Measurements from ENCODE around the gene NMNAT2.

The NMNAT2 gene

DNA sequence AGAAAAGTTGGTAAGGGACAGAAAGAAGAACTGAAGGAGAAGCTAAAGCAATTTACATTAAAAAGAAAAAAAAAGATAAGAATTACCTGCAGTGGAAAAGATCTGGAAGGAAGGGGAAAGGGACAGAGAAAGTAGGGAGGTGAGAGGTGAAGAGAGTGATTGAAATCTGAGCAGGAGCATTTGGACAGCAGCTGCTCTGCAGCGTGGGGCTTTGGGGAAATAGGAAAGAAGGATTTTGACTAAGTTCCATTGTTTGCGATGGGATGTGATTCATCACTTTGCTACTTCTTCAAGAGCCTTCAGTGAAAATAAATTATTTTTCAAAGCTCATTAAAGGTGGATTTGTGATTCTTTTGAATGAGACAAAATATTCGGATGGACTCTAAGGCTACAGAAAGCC is 26.1 kb upstream of the NMNAT2 start:
- TF ChIP-seq, protein P1, sequence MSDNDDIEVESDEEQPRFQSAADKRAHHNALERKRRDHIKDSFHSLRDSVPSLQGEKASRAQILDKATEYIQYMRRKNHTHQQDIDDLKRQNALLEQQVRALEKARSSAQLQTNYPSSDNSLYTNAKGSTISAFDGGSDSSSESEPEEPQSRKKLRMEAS (IDR thresholded peaks at IDR 0.05; ENCODE audit: low read depth, low read length) = no peak
- no peak for TF ChIP-seq MYC (IDR thresholded peaks at IDR 0.05; ENCODE audit: low read depth, low read length)
- TF ChIP-seq POLR2A (IDR thresholded peaks at IDR 0.05; ENCODE audit: extremely low read depth, insufficient read length) = no peak
- TF ChIP-seq, protein P2, sequence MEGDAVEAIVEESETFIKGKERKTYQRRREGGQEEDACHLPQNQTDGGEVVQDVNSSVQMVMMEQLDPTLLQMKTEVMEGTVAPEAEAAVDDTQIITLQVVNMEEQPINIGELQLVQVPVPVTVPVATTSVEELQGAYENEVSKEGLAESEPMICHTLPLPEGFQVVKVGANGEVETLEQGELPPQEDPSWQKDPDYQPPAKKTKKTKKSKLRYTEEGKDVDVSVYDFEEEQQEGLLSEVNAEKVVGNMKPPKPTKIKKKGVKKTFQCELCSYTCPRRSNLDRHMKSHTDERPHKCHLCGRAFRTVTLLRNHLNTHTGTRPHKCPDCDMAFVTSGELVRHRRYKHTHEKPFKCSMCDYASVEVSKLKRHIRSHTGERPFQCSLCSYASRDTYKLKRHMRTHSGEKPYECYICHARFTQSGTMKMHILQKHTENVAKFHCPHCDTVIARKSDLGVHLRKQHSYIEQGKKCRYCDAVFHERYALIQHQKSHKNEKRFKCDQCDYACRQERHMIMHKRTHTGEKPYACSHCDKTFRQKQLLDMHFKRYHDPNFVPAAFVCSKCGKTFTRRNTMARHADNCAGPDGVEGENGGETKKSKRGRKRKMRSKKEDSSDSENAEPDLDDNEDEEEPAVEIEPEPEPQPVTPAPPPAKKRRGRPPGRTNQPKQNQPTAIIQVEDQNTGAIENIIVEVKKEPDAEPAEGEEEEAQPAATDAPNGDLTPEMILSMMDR (IDR thresholded peaks at IDR 0.05; ENCODE audit: low read depth, low read length) = no peak
- no peak for DNase-seq (ENCODE audit: low read depth)
- H3K4me3 ChIP-seq (ENCODE audit: low read depth, low read length) = no peak overlapping the region

DNA sequence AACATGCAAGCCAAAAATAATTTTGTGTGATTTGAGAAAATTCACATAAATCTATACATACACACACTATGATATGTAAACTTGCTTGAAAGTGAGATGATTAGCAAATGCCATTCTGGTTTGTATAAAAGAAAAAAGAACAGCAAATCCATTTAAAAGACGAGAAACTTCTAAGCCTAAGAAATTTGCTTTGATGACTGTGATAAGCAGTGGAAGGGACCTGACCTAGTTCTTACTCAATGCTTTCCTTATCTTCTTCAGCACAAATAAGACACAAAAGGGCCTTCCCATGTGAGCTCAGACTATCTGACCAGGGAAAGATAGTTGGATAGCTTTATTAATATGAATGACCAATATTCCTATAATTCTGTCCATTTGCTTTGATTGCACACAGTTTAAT is 25.3 kb upstream of the NMNAT2 start:
- no peak for DNase-seq (ENCODE audit: low read depth)
- no peak overlapping the region for H3K4me3 ChIP-seq (ENCODE audit: low read depth, low read length)
- no peak for TF ChIP-seq POLR2A (IDR thresholded peaks at IDR 0.05; ENCODE audit: extremely low read depth, insufficient read length)
- TF ChIP-seq MYC (IDR thresholded peaks at IDR 0.05; ENCODE audit: low read depth, low read length) = no peak
- TF ChIP-seq, protein P1 (IDR thresholded peaks at IDR 0.05; ENCODE audit: low read depth, low read length) = no peak
- TF ChIP-seq, protein P2 (IDR thresholded peaks at IDR 0.05; ENCODE audit: low read depth, low read length) = no peak

DNA sequence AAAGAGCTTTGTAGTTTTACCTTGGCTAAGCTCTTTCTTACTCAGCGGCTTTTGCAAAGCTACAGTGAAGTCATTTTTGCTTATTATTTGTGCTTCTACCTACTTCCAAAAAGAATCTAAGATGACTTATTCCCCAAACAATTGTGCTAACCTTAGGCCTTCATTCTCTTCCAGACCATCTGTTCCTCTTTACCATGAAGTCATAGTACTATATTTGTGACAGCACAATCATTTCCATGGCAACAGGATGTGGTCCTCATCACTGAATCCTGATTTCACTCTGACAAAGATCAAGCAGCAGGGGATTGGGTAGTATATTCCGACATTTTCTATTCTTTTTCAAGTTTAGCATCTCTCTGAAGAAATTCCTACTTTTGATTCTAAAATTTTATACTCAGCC is 24.8 kb upstream of the NMNAT2 start:
- no peak overlapping the region for H3K4me3 ChIP-seq (ENCODE audit: low read depth, low read length)
- no peak for DNase-seq (ENCODE audit: low read depth)
- TF ChIP-seq, protein P1 (IDR thresholded peaks at IDR 0.05; ENCODE audit: low read depth, low read length) = no peak
- TF ChIP-seq MYC (IDR thresholded peaks at IDR 0.05; ENCODE audit: low read depth, low read length) (no peak), POLR2A (IDR thresholded peaks at IDR 0.05; ENCODE audit: extremely low read depth, insufficient read length) (no peak)
- TF ChIP-seq, protein P2 (IDR thresholded peaks at IDR 0.05; ENCODE audit: low read depth, low read length) = no peak

DNA sequence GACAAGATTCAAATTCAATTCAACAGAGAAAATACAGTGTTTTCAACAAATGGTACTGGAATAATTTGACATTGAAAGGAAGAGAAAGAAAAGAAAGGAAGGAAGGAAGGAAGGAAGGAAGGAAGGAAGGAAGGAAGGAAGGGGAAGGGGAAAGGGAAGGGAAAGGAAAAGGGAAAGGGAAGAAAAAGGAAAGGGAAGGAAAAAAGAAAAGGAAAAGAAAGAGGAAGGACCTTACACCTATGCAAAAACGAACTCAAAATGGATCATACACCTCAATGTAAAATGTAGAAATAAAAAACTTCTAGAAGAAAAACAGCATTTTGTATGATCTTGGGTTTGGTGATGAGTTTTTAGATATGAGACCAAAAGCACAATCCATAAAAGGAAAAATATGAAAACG is 19.9 kb upstream of the NMNAT2 start:
- TF ChIP-seq, protein P1 (IDR thresholded peaks at IDR 0.05; ENCODE audit: low read depth, low read length) = no peak
- no peak for TF ChIP-seq POLR2A (IDR thresholded peaks at IDR 0.05; ENCODE audit: extremely low read depth, insufficient read length)
- TF ChIP-seq MYC (IDR thresholded peaks at IDR 0.05; ENCODE audit: low read depth, low read length) = no peak
- TF ChIP-seq, protein P2 (IDR thresholded peaks at IDR 0.05; ENCODE audit: low read depth, low read length) = no peak

DNA sequence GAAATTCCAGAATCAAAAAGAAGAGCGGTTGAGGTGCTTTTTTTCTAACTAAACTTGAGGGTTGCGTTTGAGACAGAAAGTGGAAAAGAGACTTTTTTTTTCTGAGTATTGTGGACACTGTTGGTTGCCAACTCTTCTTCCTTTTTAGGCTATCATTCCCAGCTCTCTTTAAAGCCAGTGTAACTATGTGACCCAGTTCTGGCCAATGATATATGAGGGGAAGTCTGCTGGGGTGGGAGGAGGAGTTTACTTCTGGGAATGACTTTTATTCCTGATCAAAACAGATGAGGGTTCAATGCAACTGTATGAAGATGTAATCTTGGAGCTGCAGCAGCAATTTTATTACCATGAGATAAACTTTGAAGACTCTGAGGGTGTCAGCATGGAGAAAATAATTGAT is 17.3 kb upstream of the NMNAT2 start:
- H3K4me3 ChIP-seq (ENCODE audit: low read depth, low read length) = no peak overlapping the region
- TF ChIP-seq, protein P1 (IDR thresholded peaks at IDR 0.05; ENCODE audit: low read depth, low read length) = no peak
- TF ChIP-seq, protein P2 (IDR thresholded peaks at IDR 0.05; ENCODE audit: low read depth, low read length) = no peak
- TF ChIP-seq POLR2A (IDR thresholded peaks at IDR 0.05; ENCODE audit: extremely low read depth, insufficient read length) (no peak), MYC (IDR thresholded peaks at IDR 0.05; ENCODE audit: low read depth, low read length) (no peak)
- DNase-seq (ENCODE audit: low read depth) = no peak

More for the DNA sequence above, 19.9 kb upstream of the NMNAT2 start:
- no peak overlapping the region for H3K4me3 ChIP-seq (ENCODE audit: low read depth, low read length)
- no peak for DNase-seq (ENCODE audit: low read depth)

DNA sequence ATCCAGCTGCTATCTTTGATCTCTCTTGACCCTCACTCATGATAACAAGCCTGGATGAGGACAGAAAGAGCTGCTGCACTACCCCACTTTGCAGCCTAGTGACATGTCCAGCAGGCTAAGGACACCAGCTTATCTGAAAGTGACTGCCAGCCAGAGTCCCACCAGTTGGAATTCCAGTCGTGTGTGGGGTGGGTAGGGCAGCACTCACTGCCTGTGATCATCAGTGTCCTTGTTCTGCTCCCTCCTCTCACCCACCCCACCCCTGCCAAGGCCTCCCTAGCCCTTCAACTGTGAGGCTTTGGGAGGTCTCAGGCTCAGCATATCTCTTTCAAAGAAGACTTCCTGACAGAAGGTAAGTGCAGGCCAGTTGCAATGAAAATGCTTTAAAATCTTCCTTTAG is 15.5 kb upstream of the NMNAT2 start:
- no peak overlapping the region for H3K4me3 ChIP-seq (ENCODE audit: low read depth, low read length)
- no peak for DNase-seq (ENCODE audit: low read depth)
- TF ChIP-seq MYC (IDR thresholded peaks at IDR 0.05; ENCODE audit: low read depth, low read length) = no peak
- TF ChIP-seq, protein P1 (IDR thresholded peaks at IDR 0.05; ENCODE audit: low read depth, low read length) = no peak
